Measurements from ENCODE around the gene MYL6B. TPM values are rescaled to one million over a fixed set of nuclear protein-coding genes. Genes with fewer than 3 reads are reported as not detected.
A peak's percentile ranks its signal among the peaks of the same experiment; 100 is the strongest.

Gene MYL6B
- total RNA-seq, 1 donor from 2014 or later = 131 TPM

- TF ChIP-seq EZH2 (IDR thresholded peaks at IDR 0.05) (no peak), EZH2phosphoT487 (IDR thresholded peaks at IDR 0.05) (no peak), CTCF (IDR thresholded peaks at IDR 0.05) (no peak)
Measured at GRCh38 chr12:56158029-56158925, 5.9 kb downstream of the MYL6B start, which contains the start of gene MYL6. TSS of gene MYL6 (plus strand) at chr12:56158359. CDS start at chr12:56158402, 43 bp downstream.

GRCh38 chr12:56158926-56159461 is 6.6 kb downstream of the MYL6B start:
- Histone ChIP-seq H3F3A (ENCODE audit: low read depth) (peaks cover 78% of the 10 kb centered on the region), H3K27ac (peak overlapping the region; percentile 89), H3K4me2 (peak overlapping the region; percentile 90), H3K36me3 (no peaks in the 10 kb centered on the region), H3K27me3 (no peaks in the 10 kb centered on the region), H3K4me3 (peak overlapping the region; percentile 73), H3K9me3 (ENCODE audit: low read depth) (no peaks in the 10 kb centered on the region), H4K20me1 (ENCODE audit: low read depth) (peaks cover 56% of the 10 kb centered on the region), H3K79me2 (ENCODE audit: low read depth) (peaks cover 30% of the 10 kb centered on the region), H3K9ac (peak overlapping the region; percentile 90), H3K4me1 (peaks cover 49% of the 10 kb centered on the region), H2AFZ (replicated peaks) (no peak overlapping the region)
- Mint-ChIP-seq H3K9me3 (no peaks in the 10 kb centered on the region), H3K36me3 (peaks cover 56% of the 10 kb centered on the region), H3K4me1 (peaks cover 75% of the 10 kb centered on the region), H3K27me3 (ENCODE audit: insufficient read depth, low read depth) (peaks cover 33% of the 10 kb centered on the region), H3K4me3 (peak overlapping the region; percentile 99), H3K27ac (peak overlapping the region; percentile 100)
- TF ChIP-seq EZH2 (IDR thresholded peaks at IDR 0.05) (no peak), CTCF (IDR thresholded peaks at IDR 0.05) (no peak), EZH2phosphoT487 (IDR thresholded peaks at IDR 0.05) (no peak)
- DNase-seq (ENCODE audit: low spot score) = peak; percentile 77

More at GRCh38 chr12:56158029-56158925, 5.9 kb downstream of the MYL6B start, which contains the start of gene MYL6:
- no peaks in the 10 kb centered on the region for H3K9me3 Mint-ChIP-seq
- Histone ChIP-seq H2AFZ (replicated peaks) (no peak within 1 kb of the TSS), H3K27ac (peak within 1 kb of the TSS; percentile 89), H3F3A (ENCODE audit: low read depth) (peaks cover 71% of the 10 kb centered on the region), H3K4me2 (peak within 1 kb of the TSS; percentile 90), H3K9me3 (ENCODE audit: low read depth) (no peaks in the 10 kb centered on the region), H3K4me1 (peaks cover 50% of the 10 kb centered on the region), H3K4me3 (peak within 1 kb of the TSS; percentile 73), H3K27me3 (no peaks in the 10 kb centered on the region), H3K9ac (peak within 1 kb of the TSS; percentile 90), H3K79me2 (ENCODE audit: low read depth) (peaks cover 37% of the 10 kb centered on the region), H4K20me1 (ENCODE audit: low read depth) (peaks cover 48% of the 10 kb centered on the region), H3K36me3 (no peaks in the 10 kb centered on the region)
- H3K4me3 Mint-ChIP-seq = peak within 1 kb of the TSS; percentile 99
- H3K36me3 Mint-ChIP-seq = peaks cover 50% of the 10 kb centered on the region
- peaks cover 29% of the 10 kb centered on the region for H3K27me3 Mint-ChIP-seq (ENCODE audit: insufficient read depth, low read depth)
- peak within 1 kb of the TSS; percentile 100 for H3K27ac Mint-ChIP-seq
- H3K4me1 Mint-ChIP-seq = peaks cover 74% of the 10 kb centered on the region
- peak; percentile 99 for DNase-seq (ENCODE audit: low spot score)

GRCh38 chr12:56159482-56160192 is 7.2 kb downstream of the MYL6B start:
- Histone ChIP-seq H3K27ac (no peak overlapping the region), H3K4me1 (peaks cover 49% of the 10 kb centered on the region), H3K9me3 (ENCODE audit: low read depth) (no peaks in the 10 kb centered on the region), H3K79me2 (ENCODE audit: low read depth) (peaks cover 30% of the 10 kb centered on the region), H3K4me2 (peak overlapping the region; percentile 90), H3K27me3 (no peaks in the 10 kb centered on the region), H3F3A (ENCODE audit: low read depth) (peaks cover 78% of the 10 kb centered on the region), H2AFZ (replicated peaks) (no peak overlapping the region), H3K36me3 (no peaks in the 10 kb centered on the region), H3K9ac (peak overlapping the region; percentile 90), H4K20me1 (ENCODE audit: low read depth) (peaks cover 58% of the 10 kb centered on the region), H3K4me3 (peak overlapping the region; percentile 73)
- H3K4me1 Mint-ChIP-seq = peaks cover 70% of the 10 kb centered on the region
- H3K4me3 Mint-ChIP-seq = peak overlapping the region; percentile 99
- peaks cover 59% of the 10 kb centered on the region for H3K36me3 Mint-ChIP-seq
- H3K9me3 Mint-ChIP-seq = no peaks in the 10 kb centered on the region
- peaks cover 33% of the 10 kb centered on the region for H3K27me3 Mint-ChIP-seq (ENCODE audit: insufficient read depth, low read depth)
- TF ChIP-seq CTCF (IDR thresholded peaks at IDR 0.05) (no peak), EZH2 (IDR thresholded peaks at IDR 0.05) (no peak), EZH2phosphoT487 (IDR thresholded peaks at IDR 0.05) (no peak)
- peak overlapping the region; percentile 100 for H3K27ac Mint-ChIP-seq
- DNase-seq (ENCODE audit: low spot score) = no peak
